Breast epithelium (tissue), 3 donors: Measurements from ENCODE around the gene LGALS9.

ENCODE experiments used
- POLR2A ChIP-seq: fragments of 450-650 bp; IDR thresholded peaks from one replicate; pipeline ENCODE4 v1.6.1; 2016; ENCODE audit warnings: antibody characterized with exemption, mild to moderate bottlenecking, moderate library complexity
- TF ChIP-seq, protein P1 (sequence below), 3 donors: fragments of 450-650 bp; IDR thresholded peaks; one replicate each; pipeline ENCODE4 v1.5.1; 2016 to 2017; ENCODE audit warnings: antibody characterized with exemption in 3 of 3, mild to moderate bottlenecking in 3 of 3, moderate library complexity in 3 of 3

DNA sequence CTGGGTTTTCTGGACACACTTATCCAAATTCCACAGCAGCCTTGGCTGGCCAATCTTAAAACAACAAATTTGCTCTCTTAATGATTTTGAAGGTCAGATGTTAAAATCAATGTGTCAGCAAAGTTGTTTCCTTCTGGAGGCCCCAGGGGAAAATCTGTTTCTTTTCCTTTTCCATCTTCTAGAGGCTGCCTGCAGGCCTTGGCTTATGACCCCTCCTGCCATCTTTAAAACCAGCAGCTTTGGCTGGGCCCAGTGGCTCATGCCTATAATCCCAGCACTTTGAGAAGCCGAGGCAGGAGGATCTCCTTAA is 3.0 kb downstream of the LGALS9 start:
- TF ChIP-seq, protein P1, sequence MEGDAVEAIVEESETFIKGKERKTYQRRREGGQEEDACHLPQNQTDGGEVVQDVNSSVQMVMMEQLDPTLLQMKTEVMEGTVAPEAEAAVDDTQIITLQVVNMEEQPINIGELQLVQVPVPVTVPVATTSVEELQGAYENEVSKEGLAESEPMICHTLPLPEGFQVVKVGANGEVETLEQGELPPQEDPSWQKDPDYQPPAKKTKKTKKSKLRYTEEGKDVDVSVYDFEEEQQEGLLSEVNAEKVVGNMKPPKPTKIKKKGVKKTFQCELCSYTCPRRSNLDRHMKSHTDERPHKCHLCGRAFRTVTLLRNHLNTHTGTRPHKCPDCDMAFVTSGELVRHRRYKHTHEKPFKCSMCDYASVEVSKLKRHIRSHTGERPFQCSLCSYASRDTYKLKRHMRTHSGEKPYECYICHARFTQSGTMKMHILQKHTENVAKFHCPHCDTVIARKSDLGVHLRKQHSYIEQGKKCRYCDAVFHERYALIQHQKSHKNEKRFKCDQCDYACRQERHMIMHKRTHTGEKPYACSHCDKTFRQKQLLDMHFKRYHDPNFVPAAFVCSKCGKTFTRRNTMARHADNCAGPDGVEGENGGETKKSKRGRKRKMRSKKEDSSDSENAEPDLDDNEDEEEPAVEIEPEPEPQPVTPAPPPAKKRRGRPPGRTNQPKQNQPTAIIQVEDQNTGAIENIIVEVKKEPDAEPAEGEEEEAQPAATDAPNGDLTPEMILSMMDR (IDR thresholded peaks at IDR 0.05) = no peak
- no peak for TF ChIP-seq POLR2A
